Stimulated activated CD4-positive, alpha-beta T cell treated with anti-CD3 and anti-CD28 coated beads, Interleukin-1b, Interleukin-23, amount 100 ng/mL, for 24 hours (primary cell): ENCODE results near the gene SPTB.
"Not testable (repeated sequence)": the region's sequence is repeated elsewhere in the genome, so short reads cannot be mapped to it uniquely, and the experiment has no call there.

Source experiments
- DNase-seq, 4 experiments: peaks; one replicate each; pipeline ENCODE4 v3.0.0-alpha.2; 2020; ENCODE audit warnings: low read depth in 4 of 4, low spot score in 1 of 4

SPTB gene

GRCh38 chr14:64879635-64880220, at the start of gene SPTB:
TSS of gene SPTB (minus strand) at chr14:64879907. CDS start at chr14:64823094, 56,813 bp downstream.
- peak; percentile 24 to 65 (median 43) for DNase-seq

GRCh38 chr14:64929014-64929359, 49.3 kb upstream of the SPTB start:
- DNase-seq = no peak

- DNase-seq = no peak
Observed at GRCh38 chr14:64928239-64929013, 48.7 kb upstream of the SPTB start.

- no peak for DNase-seq
Observed at GRCh38 chr14:64927031-64927430, 47.3 kb upstream of the SPTB start.

GRCh38 chr14:64926398-64926995, 46.8 kb upstream of the SPTB start:
- no peak for DNase-seq

GRCh38 chr14:64923015-64923414, 43.3 kb upstream of the SPTB start:
- DNase-seq = no peak

- DNase-seq = no peak
Observed at GRCh38 chr14:64920465-64920864, 40.8 kb upstream of the SPTB start.

- no peak for DNase-seq
Observed at GRCh38 chr14:64919618-64920017, 39.9 kb upstream of the SPTB start.

GRCh38 chr14:64919215-64919614, 39.5 kb upstream of the SPTB start:
- DNase-seq = no peak

GRCh38 chr14:64918216-64918615, 38.5 kb upstream of the SPTB start:
- DNase-seq = no peak

GRCh38 chr14:64915797-64916196, 36.1 kb upstream of the SPTB start:
- DNase-seq = no peak

- DNase-seq = no peak
Observed at GRCh38 chr14:64915029-64915424, 35.3 kb upstream of the SPTB start.

- DNase-seq = peak; percentile 90 to 97 (median 96)
Observed at GRCh38 chr14:64914237-64915028, 34.7 kb upstream of the SPTB start, which contains the start of gene CHURC1. TSS of gene CHURC1 (plus strand) at chr14:64914455. CDS start at chr14:64914496, 41 bp downstream.

GRCh38 chr14:64913477-64913876, 33.8 kb upstream of the SPTB start:
- not testable (repeated sequence) for DNase-seq

GRCh38 chr14:64912261-64912660, 32.6 kb upstream of the SPTB start:
- DNase-seq = no peak

GRCh38 chr14:64910847-64911495, 31.3 kb upstream of the SPTB start:
- no peak for DNase-seq

GRCh38 chr14:64906022-64906421, 26.3 kb upstream of the SPTB start:
- DNase-seq = no peak

- no peak for DNase-seq
Observed at GRCh38 chr14:64899958-64900357, 20.3 kb upstream of the SPTB start.

- no peak for DNase-seq
Observed at GRCh38 chr14:64891839-64892375, 12.2 kb upstream of the SPTB start.

- no peak for DNase-seq
Observed at GRCh38 chr14:64891173-64891838, 11.6 kb upstream of the SPTB start.
